H9 (cell line): Measurements from ENCODE around the gene RGL1. TPM values are rescaled to one million over a fixed set of nuclear protein-coding genes. Genes with fewer than 3 reads are reported as not detected.

Experiments used
- DNase-seq: peaks from one replicate; pipeline ENCODE4 v3.0.0-alpha.2; 2017
- H2AFZ ChIP-seq: one replicate; pipeline ENCODE4 v1.6.1; 2013; ENCODE audit warnings: mild to moderate bottlenecking, low read length, control low read depth, moderate library complexity
- H2AK5ac ChIP-seq: 2 replicates; pipeline ENCODE4 v1.6.1; 2013; ENCODE audit warnings: low read length, control low read depth, mixed read lengths; ENCODE audit not compliant: insufficient read length
- H2BK120ac ChIP-seq: one replicate; pipeline ENCODE4 v1.6.1; 2013; ENCODE audit warnings: low read depth, mild to moderate bottlenecking, low read length, control low read depth, inconsistent platforms; ENCODE audit not compliant: poor library complexity, severe bottlenecking
- H2BK12ac ChIP-seq: 2 replicates; pipeline ENCODE4 v1.6.1; 2013; ENCODE audit warnings: low read length, control low read depth, mixed read lengths, low read depth; ENCODE audit not compliant: insufficient read length
- H2BK15ac ChIP-seq: 2 replicates; pipeline ENCODE4 v1.6.1; 2013; ENCODE audit warnings: low read depth, low read length, control low read depth
- H2BK20ac ChIP-seq: one replicate; pipeline ENCODE4 v1.6.1; 2013; ENCODE audit warnings: low read depth, mild to moderate bottlenecking, low read length, control low read depth, inconsistent platforms; ENCODE audit not compliant: poor library complexity, severe bottlenecking
- H2BK5ac ChIP-seq: 2 replicates; pipeline ENCODE4 v1.6.1; 2013; ENCODE audit warnings: low read length, control low read depth, mixed read lengths; ENCODE audit not compliant: insufficient read length
- H3K14ac ChIP-seq: 2 replicates; pipeline ENCODE4 v1.6.1; 2013; ENCODE audit warnings: low read length, control low read depth; ENCODE audit not compliant: insufficient read depth
- H3K18ac ChIP-seq: 2 replicates; pipeline ENCODE4 v1.6.1; 2013; ENCODE audit warnings: low read depth, mild to moderate bottlenecking, mixed read lengths, low read length, control low read depth; ENCODE audit not compliant: insufficient read length
- H3K23ac ChIP-seq: 2 replicates; pipeline ENCODE4 v1.6.1; 2013; ENCODE audit warnings: low read length, control low read depth, mixed read lengths, low read depth; ENCODE audit not compliant: insufficient read length
- H3K23me2 ChIP-seq: 2 replicates; pipeline ENCODE4 v1.6.1; 2013; ENCODE audit warnings: low read depth, mild to moderate bottlenecking, mixed read lengths, low read length, control low read depth; ENCODE audit not compliant: insufficient read length, poor library complexity, severe bottlenecking
- H3K27ac ChIP-seq: 2 replicates; pipeline ENCODE4 v1.5.1; 2013; ENCODE audit warnings: low read length, control low read depth, mixed read lengths, low read depth; ENCODE audit not compliant: insufficient read length
- H3K27me3 ChIP-seq: 2 replicates; pipeline ENCODE4 v1.6.1; 2013; ENCODE audit warnings: low read length, control low read depth, inconsistent platforms; ENCODE audit not compliant: insufficient read depth
- H3K4ac ChIP-seq: 2 replicates; pipeline ENCODE4 v1.6.1; 2013; ENCODE audit warnings: low read depth, mild to moderate bottlenecking, control low read depth, inconsistent platforms, low read length, moderate library complexity
- H3K4me1 ChIP-seq: 2 replicates; pipeline ENCODE4 v1.6.1; 2013; ENCODE audit warnings: low read length, control low read depth, inconsistent platforms; ENCODE audit not compliant: insufficient read depth
- H3K4me2 ChIP-seq: 2 replicates; pipeline ENCODE4 v1.6.1; 2013; ENCODE audit warnings: low read length, control low read depth, mixed read lengths; ENCODE audit not compliant: insufficient read length, insufficient read depth
- H3K56ac ChIP-seq: 2 replicates; pipeline ENCODE4 v1.6.1; 2013; ENCODE audit warnings: low read depth, mild to moderate bottlenecking, mixed read lengths, low read length, control low read depth; ENCODE audit not compliant: insufficient read length
- H3K79me1 ChIP-seq: 2 replicates; pipeline ENCODE4 v1.6.1; 2013; ENCODE audit warnings: low read depth, mild to moderate bottlenecking, moderate library complexity, low read length, control low read depth, inconsistent platforms; ENCODE audit not compliant: insufficient read depth, poor library complexity, severe bottlenecking
- H3K79me2 ChIP-seq: 2 replicates; pipeline ENCODE4 v1.6.1; 2013; ENCODE audit warnings: low read length, control low read depth, inconsistent platforms; ENCODE audit not compliant: insufficient read depth
- H3K9ac ChIP-seq: 2 replicates; pipeline ENCODE4 v1.6.1; 2013; ENCODE audit warnings: low read length, control low read depth, mixed read lengths; ENCODE audit not compliant: insufficient read length; ENCODE audit errors: extremely low read depth
- H3K9me3 ChIP-seq: one replicate; pipeline ENCODE4 v1.6.1; 2013; ENCODE audit warnings: low read depth, low read length, inconsistent platforms; ENCODE audit not compliant: control insufficient read depth
- H3T11ph ChIP-seq: one replicate; pipeline ENCODE4 v1.6.1; 2013; ENCODE audit warnings: mild to moderate bottlenecking, low read length, control low read depth, inconsistent platforms
- H4K20me1 ChIP-seq: one replicate; pipeline ENCODE4 v1.6.1; 2013; ENCODE audit not compliant: control insufficient read depth, insufficient read length, insufficient read depth
- H4K5ac ChIP-seq: 2 replicates; pipeline ENCODE4 v1.6.1; 2013; ENCODE audit warnings: low read depth, mild to moderate bottlenecking, mixed read lengths, low read length, control low read depth; ENCODE audit not compliant: insufficient read length
- H4K8ac ChIP-seq: replicated peaks from 2 replicates; pipeline ENCODE4 v1.6.1; 2013; ENCODE audit warnings: low read length, control low read depth, mixed read lengths, low read depth; ENCODE audit not compliant: insufficient read length
- H4K91ac ChIP-seq: 2 replicates; pipeline ENCODE4 v1.6.1; 2013; ENCODE audit warnings: low read depth, mild to moderate bottlenecking, moderate library complexity, mixed read lengths, low read length, control low read depth; ENCODE audit not compliant: insufficient read length
- H3K27ac Mint-ChIP-seq, 3 experiments: 2 replicates in 2 of 3; 3 replicates in 1 of 3; pipeline ENCODE4 v1.8.0; 2020 to 2021; ENCODE audit warnings: mixed read lengths in 3 of 3, mild to moderate bottlenecking in 1 of 3, moderate library complexity in 1 of 3
- H3K27me3 Mint-ChIP-seq: 2 replicates; pipeline ENCODE4 v1.8.0; 2021; ENCODE audit warnings: low read depth, mild to moderate bottlenecking, moderate library complexity, mixed read lengths
- H3K36me3 Mint-ChIP-seq, 3 experiments: 2 replicates in 2 of 3; 3 replicates in 1 of 3; pipeline ENCODE4 v1.8.0; 2020 to 2021; ENCODE audit warnings: low read depth in 3 of 3, mixed read lengths in 3 of 3; ENCODE audit not compliant: insufficient read depth in 1 of 3
- H3K4me1 Mint-ChIP-seq, 2 experiments: 2 replicates each; pipeline ENCODE4 v1.8.0; 2020; ENCODE audit warnings: mixed read lengths in 2 of 2
- H3K4me3 Mint-ChIP-seq, 2 experiments: 2 replicates in 1 of 2; 3 replicates in 1 of 2; pipeline ENCODE4 v1.8.0; 2020 to 2021; ENCODE audit warnings: mild to moderate bottlenecking in 2 of 2, mixed read lengths in 2 of 2, moderate library complexity in 1 of 2
- H3K9me3 Mint-ChIP-seq, 2 experiments: 2 replicates in 1 of 2; 3 replicates in 1 of 2; pipeline ENCODE4 v1.8.0; 2020; ENCODE audit warnings: mild to moderate bottlenecking in 2 of 2, mixed read lengths in 2 of 2, moderate library complexity in 1 of 2
- CTCF ChIP-seq: fragments of 200-600 bp; sonication (generic); conservative IDR thresholded peaks from 3 replicates; pipeline ENCODE4 v1.8.0; 2021; ENCODE audit warnings: antibody characterized with exemption, mild to moderate bottlenecking
- WGBS: extraction: QIAGEN DNeasy Blood & Tissue Kit; methylation state at CpG from one replicate; pipeline ENCODE4 v1.1.7; 2013; ENCODE audit warnings: missing lambda C conversion rate, low lambda C conversion rate, mixed read lengths; ENCODE audit not compliant: insufficient read length; ENCODE audit errors: extremely low coverage; 5-methylcytosine and 5-hydroxymethylcytosine counted together
- total RNA-seq: library from RNA; stranded (reverse); gene quantifications from 2 replicates; pipeline ENCODE4 v1.2.1, GENCODE V29; 2021

Gene RGL1
- total RNA-seq, 1 experiment from 2014 or later, result 1.4 TPM

- H3K4me3 Mint-ChIP-seq, result no peak overlapping the region
Measured at GRCh38 chr1:183911285-183911684, 106.4 kb downstream of the RGL1 start.

More at GRCh38 chr1:183911285-183911684, 106.4 kb downstream of the RGL1 start:
- WGBS, result no CpG with 5 or more reads among the region's 2 CpGs
- H3K9me3 ChIP-seq, result no peaks in the 10 kb centered on the region
- no peak overlapping the region for H3K18ac ChIP-seq
- no peaks in the 10 kb centered on the region for H3K79me2 ChIP-seq
- no peak overlapping the region for H2BK120ac ChIP-seq
- TF ChIP-seq CTCF, result no peak
- no peak overlapping the region for H3K27ac ChIP-seq
- no peaks in the 10 kb centered on the region for H3K4me1 ChIP-seq
- no peak overlapping the region for H3K56ac ChIP-seq
- H3K23me2 ChIP-seq, result no peaks in the 10 kb centered on the region
- Mint-ChIP-seq H3K27ac (no peak overlapping the region), H3K4me1 (peaks cover 2% of the 10 kb centered on the region in 2 experiments; a peak in 1 of 4 replicates), H3K36me3 (no peaks in the 10 kb centered on the region; a peak in 1 of 7 replicates), H3K27me3 (no peaks in the 10 kb centered on the region), H3K9me3 (no peaks in the 10 kb centered on the region)
- no peak overlapping the region for H3K4ac ChIP-seq
- no peak for DNase-seq
- H4K91ac ChIP-seq, result no peak overlapping the region
- no peak overlapping the region for H2BK12ac ChIP-seq
- H3K79me1 ChIP-seq, result no peaks in the 10 kb centered on the region
- H3T11ph ChIP-seq, result no peak overlapping the region
- no peaks in the 10 kb centered on the region for H4K20me1 ChIP-seq
- H2AK5ac ChIP-seq, result no peak overlapping the region
- H4K5ac ChIP-seq, result no peak overlapping the region
- H2BK15ac ChIP-seq, result no peak overlapping the region
- no peak overlapping the region for H3K23ac ChIP-seq
- H2BK20ac ChIP-seq, result no peak overlapping the region
- no peak overlapping the region for H3K9ac ChIP-seq
- no peak overlapping the region for H2AFZ ChIP-seq
- H3K4me2 ChIP-seq, result no peak overlapping the region
- H4K8ac ChIP-seq, result no peak overlapping the region
- no peak overlapping the region for H3K14ac ChIP-seq
- no peaks in the 10 kb centered on the region for H3K27me3 ChIP-seq
- H2BK5ac ChIP-seq, result no peak overlapping the region
